Prostate gland (tissue), 2 donors: ENCODE data around the gene MED8. TPM values are rescaled to one million over a fixed set of nuclear protein-coding genes. Genes with fewer than 3 reads are reported as not detected.
A peak's percentile ranks its signal among the peaks of the same experiment; 100 is the strongest.

ENCODE experiments used
- DNase-seq: peaks from one replicate; pipeline ENCODE4 v3.0.0-alpha.2; 2019; ENCODE audit warnings: low spot score
- H3K27ac ChIP-seq, 2 donors: fragments of 200-600 bp; sonication (generic); 2 replicates each; pipeline ENCODE4 v1.5.1; 2017 to 2019
- H3K27me3 ChIP-seq: fragments of 200-600 bp; sonication (generic); replicated peaks from 2 replicates; pipeline ENCODE4 v1.5.1; 2019; ENCODE audit not compliant: insufficient read depth
- H3K36me3 ChIP-seq, 2 donors: fragments of 200-600 bp; sonication (generic); 1 replicate in 1 of 2; 2 replicates in 1 of 2; pipeline versions ENCODE4 v1.5.1 to v1.8.1; 2017 to 2019
- H3K4me1 ChIP-seq: fragments of 200-600 bp; sonication (generic); replicated peaks from 2 replicates; pipeline ENCODE4 v1.5.1; 2019
- H3K4me3 ChIP-seq, 2 donors: fragments of 200-600 bp; sonication (generic); 2 replicates each; pipeline ENCODE4 v1.5.1; 2017 to 2019
- H3K9me3 ChIP-seq: fragments of 200-600 bp; sonication (generic); 2 replicates; pipeline ENCODE4 v1.5.1; 2017
- POLR2A ChIP-seq: fragments of 450-650 bp; IDR thresholded peaks from one replicate; pipeline ENCODE4 v1.6.1; 2016; ENCODE audit warnings: antibody characterized with exemption, mild to moderate bottlenecking
- POLR2AphosphoS5 ChIP-seq: sonication (generic); formaldehyde crosslinking; IDR thresholded peaks from one replicate; pipeline ENCODE4 v1.6.1; 2017; ENCODE audit warnings: antibody characterized with exemption
- WGBS: methylation state at CpG from one replicate; pipeline ENCODE4 v1.1.5; 2018; 5-methylcytosine and 5-hydroxymethylcytosine counted together
- intact Hi-C: fragments of 100-400 bp; cut with DNase I; formaldehyde crosslinking; loops from one replicate; pipeline ENCODE4 v1.14.2; 2022
- total RNA-seq, 2 donors: library from RNA; depleted of rRNA; stranded (reverse); fragments of >200 nt; gene quantifications; one replicate each; pipeline ENCODE4 v1.1.0, GENCODE V29; 2016
- TF ChIP-seq, protein P1 (sequence below), 4 experiments: fragments of 200-600 bp in 2 of 4; fragments of 450-650 bp in 2 of 4; sonication (generic) in 2 of 4; IDR thresholded peaks; 1 replicate in 3 of 4; 2 replicates in 1 of 4; pipeline ENCODE4 v1.5.1; 2016 to 2019; ENCODE audit warnings: antibody characterized with exemption in 4 of 4, mild to moderate bottlenecking in 2 of 4, moderate library complexity in 2 of 4

Gene MED8
- total RNA-seq, 2 donors from 2014 or later: 36.9 to 43.2 TPM

DNA sequence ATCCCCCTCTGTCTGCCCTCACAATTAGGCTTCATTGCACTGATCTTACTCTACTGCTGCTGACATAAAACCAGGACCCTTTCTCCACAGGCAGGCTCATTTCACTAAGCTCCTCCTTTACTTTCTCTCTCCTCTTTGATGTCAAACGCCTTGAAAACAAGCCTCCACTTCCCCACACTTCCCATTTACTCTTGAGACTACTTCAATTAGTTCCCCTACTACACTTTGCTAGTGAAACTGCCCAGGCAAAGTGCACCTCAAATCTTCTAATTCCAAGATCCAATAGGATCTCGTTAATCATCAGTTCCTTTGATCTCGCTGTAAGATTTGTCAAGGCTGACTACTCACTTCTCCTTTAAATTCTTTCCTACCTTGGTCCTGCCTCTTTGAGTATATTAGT lies 36.7 kb downstream of the MED8 start:
- Histone ChIP-seq H3K9me3 (no peaks in the 10 kb centered on the region), H3K27ac (no peak overlapping the region), H3K36me3 (no peaks in the 10 kb centered on the region), H3K4me1 (no peaks in the 10 kb centered on the region), H3K4me3 (no peak overlapping the region), H3K27me3 (no peaks in the 10 kb centered on the region)
- 59% methylated on average over 3 of the region's 3 CpGs for WGBS
- TF ChIP-seq POLR2AphosphoS5 (no peak), POLR2A (no peak)
- TF ChIP-seq, protein P1, sequence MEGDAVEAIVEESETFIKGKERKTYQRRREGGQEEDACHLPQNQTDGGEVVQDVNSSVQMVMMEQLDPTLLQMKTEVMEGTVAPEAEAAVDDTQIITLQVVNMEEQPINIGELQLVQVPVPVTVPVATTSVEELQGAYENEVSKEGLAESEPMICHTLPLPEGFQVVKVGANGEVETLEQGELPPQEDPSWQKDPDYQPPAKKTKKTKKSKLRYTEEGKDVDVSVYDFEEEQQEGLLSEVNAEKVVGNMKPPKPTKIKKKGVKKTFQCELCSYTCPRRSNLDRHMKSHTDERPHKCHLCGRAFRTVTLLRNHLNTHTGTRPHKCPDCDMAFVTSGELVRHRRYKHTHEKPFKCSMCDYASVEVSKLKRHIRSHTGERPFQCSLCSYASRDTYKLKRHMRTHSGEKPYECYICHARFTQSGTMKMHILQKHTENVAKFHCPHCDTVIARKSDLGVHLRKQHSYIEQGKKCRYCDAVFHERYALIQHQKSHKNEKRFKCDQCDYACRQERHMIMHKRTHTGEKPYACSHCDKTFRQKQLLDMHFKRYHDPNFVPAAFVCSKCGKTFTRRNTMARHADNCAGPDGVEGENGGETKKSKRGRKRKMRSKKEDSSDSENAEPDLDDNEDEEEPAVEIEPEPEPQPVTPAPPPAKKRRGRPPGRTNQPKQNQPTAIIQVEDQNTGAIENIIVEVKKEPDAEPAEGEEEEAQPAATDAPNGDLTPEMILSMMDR (IDR thresholded peaks at IDR 0.05): no peak
- DNase-seq: no peak
- intact Hi-C loops: no loop called here

- TF ChIP-seq POLR2A (no peak), POLR2AphosphoS5 (no peak)
- TF ChIP-seq, protein P1 (IDR thresholded peaks at IDR 0.05): no peak
- H3K4me1 ChIP-seq: no peaks in the 10 kb centered on the region
- no peaks in the 10 kb centered on the region for H3K9me3 ChIP-seq
- no peak for DNase-seq
- H3K27ac ChIP-seq: peak overlapping the region in 1 of 2 donors; percentile 97
- H3K4me3 ChIP-seq: no peak overlapping the region
- no peaks in the 10 kb centered on the region for H3K27me3 ChIP-seq
- intact Hi-C loops: no loop called here
- WGBS: 90% methylated on average over 2 of the region's 2 CpGs
- H3K36me3 ChIP-seq: no peaks in the 10 kb centered on the region
Measured at GRCh38 chr1:43352351-43352705, 37.3 kb downstream of the MED8 start.

GRCh38 chr1:43351421-43352350 lies 37.9 kb downstream of the MED8 start:
- Histone ChIP-seq H3K27me3 (no peaks in the 10 kb centered on the region), H3K27ac (peak overlapping the region in 1 of 2 donors; percentile 97), H3K4me3 (no peak overlapping the region), H3K9me3 (no peaks in the 10 kb centered on the region), H3K36me3 (no peaks in the 10 kb centered on the region), H3K4me1 (no peaks in the 10 kb centered on the region)
- intact Hi-C loops: no loop called here
- TF ChIP-seq POLR2AphosphoS5: no peak
- TF ChIP-seq, protein P1 (IDR thresholded peaks at IDR 0.05): no peak
- no peak for TF ChIP-seq POLR2A
- no peak for DNase-seq
- 84% methylated on average over 10 of the region's 10 CpGs for WGBS

- H3K27me3 ChIP-seq: no peaks in the 10 kb centered on the region
- TF ChIP-seq, protein P1 (IDR thresholded peaks at IDR 0.05): no peak
- no peak for TF ChIP-seq POLR2A
- TF ChIP-seq POLR2AphosphoS5: no peak
- intact Hi-C loops: no loop called here
- 90% methylated on average over 1 of the region's 1 CpG for WGBS
- peak overlapping the region in 1 of 2 donors; percentile 97 for H3K27ac ChIP-seq
- no peak for DNase-seq
- no peaks in the 10 kb centered on the region for H3K4me1 ChIP-seq
- H3K9me3 ChIP-seq: no peaks in the 10 kb centered on the region
- no peaks in the 10 kb centered on the region for H3K36me3 ChIP-seq
- no peak overlapping the region for H3K4me3 ChIP-seq
Measured at GRCh38 chr1:43350976-43351375, 38.6 kb downstream of the MED8 start.
